SU-DHL-6 (cell line): ENCODE data around the gene APBA3.

ENCODE experiments used
- H2AFZ ChIP-seq: fragments of 200-600 bp; sonication (generic); 2 replicates; pipeline ENCODE4 v1.6.1; 2014; ENCODE audit warnings: low read depth, mild to moderate bottlenecking, moderate library complexity, mixed read lengths, antibody characterized with exemption, low read length; ENCODE audit not compliant: severe bottlenecking
- H3F3A ChIP-seq: fragments of 200-600 bp; shearing (Covaris generic); 2 replicates; pipeline ENCODE4 v1.6.0; 2016; ENCODE audit warnings: antibody characterized with exemption, mild to moderate bottlenecking; ENCODE audit not compliant: insufficient read depth
- H3K27ac ChIP-seq: fragments of 200-600 bp; sonication (generic); 2 replicates; pipeline ENCODE4 v1.5.1; 2016; ENCODE audit warnings: low read depth, mild to moderate bottlenecking, low read length, moderate library complexity, mixed read lengths
- H3K27me3 ChIP-seq: fragments of 200-600 bp; sonication (generic), shearing (Covaris generic); 2 replicates; pipeline ENCODE4 v1.6.0; 2014; ENCODE audit warnings: mild to moderate bottlenecking, low read length
- H3K36me3 ChIP-seq: fragments of 200-600 bp; sonication (generic); 2 replicates; pipeline ENCODE4 v1.6.1; 2014; ENCODE audit warnings: mild to moderate bottlenecking, low read length, mixed read lengths
- H3K4me2 ChIP-seq: fragments of 300-600, 200-600 bp; shearing (Covaris generic), sonication (generic); 2 replicates; pipeline ENCODE4 v1.6.0; 2014; ENCODE audit warnings: low read length, low read depth, mild to moderate bottlenecking; ENCODE audit not compliant: poor library complexity, severe bottlenecking
- H3K4me3 ChIP-seq: fragments of 200-600 bp; sonication (generic); 2 replicates; pipeline ENCODE4 v1.5.1; 2014; ENCODE audit warnings: antibody characterized with exemption, low read length, mild to moderate bottlenecking, mixed read lengths; ENCODE audit not compliant: insufficient read depth, poor library complexity, severe bottlenecking
- H3K79me2 ChIP-seq: fragments of 200-600 bp; sonication (generic); 2 replicates; pipeline ENCODE4 v1.6.1; 2014; ENCODE audit warnings: mild to moderate bottlenecking, low read length, moderate library complexity; ENCODE audit not compliant: insufficient read depth
- H3K9ac ChIP-seq: fragments of 200-600 bp; sonication (generic); 2 replicates; pipeline ENCODE4 v1.7.0; 2014; ENCODE audit warnings: mild to moderate bottlenecking, low read length
- H3K9me2 ChIP-seq: fragments of 200-600 bp; sonication (generic); replicated peaks from 2 replicates; pipeline ENCODE4 v1.6.1; 2014; ENCODE audit warnings: low read length; ENCODE audit not compliant: insufficient read depth
- H3K9me3 ChIP-seq: fragments of 200-600 bp; sonication (generic); 2 replicates; pipeline ENCODE4 v1.6.1; 2014; ENCODE audit warnings: low read length, mixed read lengths; ENCODE audit not compliant: insufficient read depth
- H4K20me1 ChIP-seq: fragments of 200-600 bp; sonication (generic); 2 replicates; pipeline ENCODE4 v1.6.1; 2014; ENCODE audit warnings: low read depth, mild to moderate bottlenecking, antibody characterized with exemption, low read length, moderate library complexity, mixed read lengths
- EZH2phosphoT487 ChIP-seq: fragments of 200-600 bp; sonication (generic), shearing (Covaris generic); conservative IDR thresholded peaks from 2 replicates; pipeline ENCODE4 v1.6.1; 2018; ENCODE audit warnings: mild to moderate bottlenecking, antibody characterized with exemption, low read length, moderate library complexity, mixed read lengths
- TF ChIP-seq, protein P1 (sequence below): fragments of 200-600 bp; sonication (generic); IDR thresholded peaks from one replicate; pipeline ENCODE4 v1.5.1; 2017; ENCODE audit warnings: antibody characterized with exemption, mild to moderate bottlenecking, low read length, moderate library complexity; ENCODE audit not compliant: insufficient read depth, poor library complexity, severe bottlenecking

The APBA3 gene

DNA sequence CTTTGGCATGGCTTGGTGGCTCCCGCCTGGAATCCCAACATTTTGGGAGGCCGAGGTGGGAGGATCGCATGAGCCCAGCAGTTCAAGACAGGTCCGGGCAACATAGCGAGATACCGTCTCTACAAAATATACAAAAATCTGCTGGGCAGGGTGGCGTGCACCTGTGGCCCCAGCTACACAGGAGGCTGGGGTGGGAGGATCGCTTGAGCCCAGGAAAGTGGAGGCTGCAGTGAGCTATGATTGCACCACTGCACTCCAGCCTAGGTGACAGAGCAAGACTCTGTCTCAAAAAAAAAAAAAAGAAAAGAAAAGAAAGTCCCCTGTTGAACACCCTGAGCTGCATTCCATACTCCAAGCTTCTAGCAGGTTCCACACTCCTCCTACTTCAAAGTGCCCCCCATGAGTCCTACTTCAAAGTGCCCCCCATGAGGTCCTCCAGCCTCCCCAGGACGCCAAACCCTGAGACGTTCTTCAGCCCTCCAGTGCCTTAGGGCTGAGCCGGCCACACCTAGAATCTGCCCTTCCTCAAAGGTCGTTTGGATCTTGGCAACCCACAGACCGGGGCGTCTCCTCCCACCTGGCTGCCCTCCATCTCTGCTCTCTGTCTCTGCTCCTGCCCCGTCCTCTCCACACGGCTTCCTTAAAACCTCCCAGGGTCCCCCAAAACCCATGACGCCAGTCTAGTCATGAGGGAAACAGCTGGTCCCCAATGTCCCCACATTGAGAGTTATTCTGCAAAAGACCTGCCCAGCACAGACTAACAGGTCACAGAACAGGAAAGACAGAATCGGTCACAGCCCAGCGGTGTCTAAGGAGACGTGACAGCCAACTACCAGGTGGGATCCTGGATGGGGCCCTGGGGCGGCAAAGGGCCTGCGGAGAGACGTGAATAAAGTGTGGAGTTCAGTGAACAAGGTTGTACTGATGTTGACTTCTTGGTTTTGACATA, 48.6 kb downstream of the APBA3 start:
- H3K27ac ChIP-seq, result no peak overlapping the region
- no peak overlapping the region for H3K4me2 ChIP-seq

DNA sequence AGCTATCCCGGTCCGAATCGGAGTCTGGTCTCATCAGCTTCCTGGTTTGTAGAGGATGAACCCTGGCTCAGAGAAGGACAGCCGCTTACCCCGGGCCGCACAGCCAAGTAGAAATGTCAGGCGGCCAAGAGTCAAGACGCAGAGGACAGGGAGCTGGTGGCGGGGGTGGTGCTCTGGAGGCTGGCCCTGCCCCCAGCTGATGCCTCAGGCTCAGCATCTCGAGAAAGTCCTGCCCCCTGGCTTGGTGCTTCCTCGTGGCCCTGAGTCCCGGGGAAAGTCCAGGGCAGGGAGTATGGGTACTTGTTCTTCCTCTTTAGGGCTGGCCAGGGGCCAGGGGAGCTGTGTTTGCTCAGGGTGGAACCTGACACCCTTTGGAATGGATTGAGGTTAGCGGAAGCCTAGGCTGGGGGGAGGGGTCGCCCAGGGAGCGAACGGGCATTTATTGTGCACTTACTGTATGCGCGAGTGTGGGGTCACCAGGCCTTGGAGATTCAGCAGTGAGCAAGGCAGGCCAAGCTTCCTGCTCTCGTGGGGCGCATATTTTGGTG, 51.2 kb downstream of the APBA3 start:
- Histone ChIP-seq H3K4me2 (no peak overlapping the region), H3K9me3 (no peaks in the 10 kb centered on the region), H4K20me1 (no peaks in the 10 kb centered on the region), H2AFZ (no peak overlapping the region), H3K27ac (no peak overlapping the region), H3K9me2 (no peaks in the 10 kb centered on the region), H3K79me2 (no peaks in the 10 kb centered on the region), H3K36me3 (no peaks in the 10 kb centered on the region), H3K27me3 (no peaks in the 10 kb centered on the region), H3K4me3 (no peak overlapping the region), H3K9ac (no peak overlapping the region), H3F3A (no peaks in the 10 kb centered on the region)
- no peak for TF ChIP-seq EZH2phosphoT487
- TF ChIP-seq, protein P1, sequence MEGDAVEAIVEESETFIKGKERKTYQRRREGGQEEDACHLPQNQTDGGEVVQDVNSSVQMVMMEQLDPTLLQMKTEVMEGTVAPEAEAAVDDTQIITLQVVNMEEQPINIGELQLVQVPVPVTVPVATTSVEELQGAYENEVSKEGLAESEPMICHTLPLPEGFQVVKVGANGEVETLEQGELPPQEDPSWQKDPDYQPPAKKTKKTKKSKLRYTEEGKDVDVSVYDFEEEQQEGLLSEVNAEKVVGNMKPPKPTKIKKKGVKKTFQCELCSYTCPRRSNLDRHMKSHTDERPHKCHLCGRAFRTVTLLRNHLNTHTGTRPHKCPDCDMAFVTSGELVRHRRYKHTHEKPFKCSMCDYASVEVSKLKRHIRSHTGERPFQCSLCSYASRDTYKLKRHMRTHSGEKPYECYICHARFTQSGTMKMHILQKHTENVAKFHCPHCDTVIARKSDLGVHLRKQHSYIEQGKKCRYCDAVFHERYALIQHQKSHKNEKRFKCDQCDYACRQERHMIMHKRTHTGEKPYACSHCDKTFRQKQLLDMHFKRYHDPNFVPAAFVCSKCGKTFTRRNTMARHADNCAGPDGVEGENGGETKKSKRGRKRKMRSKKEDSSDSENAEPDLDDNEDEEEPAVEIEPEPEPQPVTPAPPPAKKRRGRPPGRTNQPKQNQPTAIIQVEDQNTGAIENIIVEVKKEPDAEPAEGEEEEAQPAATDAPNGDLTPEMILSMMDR, result no peak

More for the DNA sequence above, 48.6 kb downstream of the APBA3 start:
- H3K9me3 ChIP-seq, result no peaks in the 10 kb centered on the region
- no peak overlapping the region for H3K4me3 ChIP-seq
- H3K9me2 ChIP-seq, result no peaks in the 10 kb centered on the region
- no peaks in the 10 kb centered on the region for H4K20me1 ChIP-seq
- no peaks in the 10 kb centered on the region for H3K36me3 ChIP-seq
- H3K27me3 ChIP-seq, result no peaks in the 10 kb centered on the region
- H3K79me2 ChIP-seq, result no peaks in the 10 kb centered on the region
- H3F3A ChIP-seq, result no peaks in the 10 kb centered on the region
- H3K9ac ChIP-seq, result no peak overlapping the region
- TF ChIP-seq, protein P1, result no peak
- no peak for TF ChIP-seq EZH2phosphoT487
- H2AFZ ChIP-seq, result no peak overlapping the region

DNA sequence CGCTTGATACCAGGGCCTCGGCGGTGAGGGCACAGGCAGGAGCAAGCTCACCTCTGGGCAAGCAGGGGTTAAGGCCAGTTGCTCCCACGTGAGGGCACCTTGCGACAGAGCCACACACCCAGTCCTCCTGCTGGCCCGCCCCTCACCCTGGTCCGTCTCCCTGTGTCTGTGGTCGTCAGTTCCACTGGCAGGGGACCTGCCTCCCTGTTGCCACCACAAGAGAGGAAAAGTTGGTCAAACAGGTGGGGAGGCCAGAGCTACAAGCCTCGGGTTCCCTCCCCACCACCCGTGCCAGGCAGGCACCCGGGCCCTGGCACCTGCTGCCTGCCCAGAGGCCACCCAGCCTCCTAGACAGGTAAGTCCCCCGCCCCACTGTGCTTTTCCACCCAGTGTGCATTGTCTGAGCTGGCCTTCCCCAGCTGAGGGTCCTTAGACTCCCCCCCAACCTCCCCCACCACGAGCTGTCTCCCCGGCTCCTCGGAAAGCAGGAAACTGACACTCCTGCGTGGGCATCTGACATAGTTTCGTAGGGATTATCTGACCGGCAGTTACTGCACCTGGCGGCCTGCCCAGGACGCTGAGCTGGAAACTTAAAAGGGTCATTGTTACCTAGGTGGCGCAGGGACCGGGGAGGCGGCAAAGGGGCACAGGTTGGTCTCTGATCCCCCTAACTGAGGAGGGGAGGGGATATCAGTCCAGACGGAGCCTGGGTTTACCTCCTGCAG, 53.1 kb downstream of the APBA3 start, which contains the start of gene TJP3:
Gene TJP3 (plus strand): TSS at position 178 of the 725 bp plus-strand sequence. CDS start 20,049 bp downstream, outside the sequence.
- no peak for TF ChIP-seq EZH2phosphoT487
- TF ChIP-seq, protein P1, result no peak
- H3K9ac ChIP-seq, result no peak within 1 kb of the TSS
- H3K27ac ChIP-seq, result no peak within 1 kb of the TSS
- no peaks in the 10 kb centered on the region for H3K9me2 ChIP-seq
- no peaks in the 10 kb centered on the region for H4K20me1 ChIP-seq
- H3F3A ChIP-seq, result no peaks in the 10 kb centered on the region
- H3K79me2 ChIP-seq, result no peaks in the 10 kb centered on the region
- no peaks in the 10 kb centered on the region for H3K9me3 ChIP-seq
- no peaks in the 10 kb centered on the region for H3K36me3 ChIP-seq
- H3K27me3 ChIP-seq, result no peaks in the 10 kb centered on the region
- H2AFZ ChIP-seq, result no peak within 1 kb of the TSS
- no peak within 1 kb of the TSS for H3K4me2 ChIP-seq
- H3K4me3 ChIP-seq, result no peak within 1 kb of the TSS
